EH (cell line): ENCODE measurements around the gene GLE1.

ENCODE experiments used
- DNase-seq: peaks from one replicate; pipeline ENCODE4 v3.0.0-alpha.2; 2015; ENCODE audit warnings: low read depth

GLE1 gene, protein sequence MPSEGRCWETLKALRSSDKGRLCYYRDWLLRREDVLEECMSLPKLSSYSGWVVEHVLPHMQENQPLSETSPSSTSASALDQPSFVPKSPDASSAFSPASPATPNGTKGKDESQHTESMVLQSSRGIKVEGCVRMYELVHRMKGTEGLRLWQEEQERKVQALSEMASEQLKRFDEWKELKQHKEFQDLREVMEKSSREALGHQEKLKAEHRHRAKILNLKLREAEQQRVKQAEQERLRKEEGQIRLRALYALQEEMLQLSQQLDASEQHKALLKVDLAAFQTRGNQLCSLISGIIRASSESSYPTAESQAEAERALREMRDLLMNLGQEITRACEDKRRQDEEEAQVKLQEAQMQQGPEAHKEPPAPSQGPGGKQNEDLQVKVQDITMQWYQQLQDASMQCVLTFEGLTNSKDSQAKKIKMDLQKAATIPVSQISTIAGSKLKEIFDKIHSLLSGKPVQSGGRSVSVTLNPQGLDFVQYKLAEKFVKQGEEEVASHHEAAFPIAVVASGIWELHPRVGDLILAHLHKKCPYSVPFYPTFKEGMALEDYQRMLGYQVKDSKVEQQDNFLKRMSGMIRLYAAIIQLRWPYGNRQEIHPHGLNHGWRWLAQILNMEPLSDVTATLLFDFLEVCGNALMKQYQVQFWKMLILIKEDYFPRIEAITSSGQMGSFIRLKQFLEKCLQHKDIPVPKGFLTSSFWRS

DNA sequence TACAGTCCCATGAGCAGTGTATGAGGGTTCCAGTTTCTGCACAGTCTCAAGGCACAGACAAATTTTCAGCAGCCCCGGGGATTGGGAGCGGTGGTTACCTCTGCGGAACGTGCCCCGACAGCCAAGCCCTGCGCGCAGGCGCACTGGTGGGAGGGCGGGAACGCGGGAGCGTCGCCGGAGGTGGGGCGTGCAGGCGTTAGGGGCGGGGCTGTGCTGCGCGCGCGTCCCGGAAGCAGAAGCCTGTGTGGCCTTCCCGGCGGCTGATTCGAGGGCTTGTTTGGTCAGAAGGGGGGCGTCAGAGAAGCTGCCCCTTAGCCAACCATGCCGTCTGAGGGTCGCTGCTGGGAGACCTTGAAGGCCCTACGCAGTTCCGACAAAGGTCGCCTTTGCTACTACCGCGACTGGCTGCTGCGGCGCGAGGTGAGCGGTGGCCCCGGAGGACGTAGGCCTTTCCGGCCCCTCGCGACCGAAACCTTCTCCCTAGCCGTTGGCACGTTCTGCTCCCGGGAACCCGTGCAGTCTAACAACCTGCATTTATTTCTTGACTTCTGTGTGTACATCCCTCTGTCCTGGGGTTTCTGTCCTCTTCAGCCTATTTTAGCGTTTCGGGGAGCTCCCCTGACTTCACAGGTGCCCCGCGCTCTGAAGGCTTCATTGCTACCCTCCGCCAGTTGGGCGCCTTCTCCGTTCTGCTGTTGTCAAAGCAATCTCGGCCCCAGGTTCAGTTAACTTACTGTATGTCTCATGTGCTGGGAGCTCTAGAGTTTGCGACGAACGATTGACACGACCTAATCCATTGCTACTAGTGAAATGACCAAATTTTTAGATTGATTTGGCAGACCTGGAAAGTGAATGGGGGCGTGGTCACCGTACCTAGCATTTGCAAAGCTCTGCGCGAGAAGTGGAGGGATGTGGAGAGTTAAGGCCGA, at the start of gene GLE1:
Gene GLE1, plus strand, starts transcription at position 235 of the 929 bp plus-strand sequence. Its CDS starts 87 bp downstream, at position 322.
- peak; percentile 91 for DNase-seq

DNA sequence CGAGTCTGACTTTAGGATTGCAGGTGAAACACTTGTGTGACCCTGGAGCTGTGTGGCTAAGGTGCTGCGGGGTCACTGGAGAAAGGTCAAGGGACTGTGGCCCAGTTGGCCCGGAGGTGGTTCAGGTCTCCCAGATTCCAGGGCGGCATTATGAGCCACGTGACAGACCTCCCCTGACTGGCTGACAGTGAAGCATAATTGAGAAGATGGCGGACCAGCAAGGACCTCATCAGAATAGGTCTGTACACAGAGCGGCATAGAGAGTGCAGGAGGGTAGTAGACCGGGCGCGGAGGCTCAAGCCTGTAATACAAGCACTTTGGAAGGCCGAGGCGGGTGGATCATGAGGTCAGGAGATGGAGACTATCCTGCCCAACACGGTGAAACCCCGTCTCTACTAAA, 49.5 kb upstream of the GLE1 start:
- no peak for DNase-seq

DNA sequence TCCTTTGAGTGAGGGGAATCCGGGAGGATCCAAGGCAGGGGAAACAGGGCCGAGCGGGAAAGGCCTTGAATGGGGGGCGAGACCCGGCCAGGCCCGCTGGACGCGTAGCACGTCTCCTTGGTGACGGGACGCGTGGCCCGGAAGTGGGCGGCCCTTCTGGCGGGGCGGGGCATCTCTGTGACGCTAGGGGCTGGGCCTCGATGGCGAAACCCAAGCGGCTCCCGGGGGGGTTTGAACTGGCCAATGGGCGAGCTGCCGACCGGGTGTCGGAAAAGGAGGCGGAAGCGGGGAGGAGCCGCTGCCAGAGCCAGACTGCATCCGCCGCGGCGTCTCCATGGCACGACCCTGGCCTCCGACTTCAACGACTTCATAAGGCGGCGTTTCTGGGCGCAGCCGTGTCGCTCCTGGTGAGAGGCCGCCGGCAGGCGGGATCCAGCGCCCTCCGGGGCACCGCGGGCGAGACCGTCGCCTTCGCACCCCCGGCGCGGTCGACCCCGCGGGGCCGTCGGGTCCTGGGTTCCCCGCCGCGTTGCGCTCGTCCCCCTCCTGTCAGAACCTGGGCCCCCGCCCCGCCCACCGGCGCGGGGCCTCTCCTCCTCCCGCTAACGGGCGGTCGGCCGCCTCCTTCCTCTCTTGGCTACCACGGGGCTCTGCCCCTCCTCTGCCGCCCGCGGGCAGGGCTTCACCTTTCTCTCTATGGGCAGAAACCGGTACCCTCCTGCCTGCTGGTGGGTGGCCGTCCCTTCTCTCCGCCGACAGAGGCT, 48.5 kb upstream of the GLE1 start, which contains the start of gene ODF2:
Gene ODF2, plus strand, starts transcription at position 158 of the 764 bp plus-strand sequence. Its CDS starts 86 bp downstream, at position 244.
- peak; percentile 96 for DNase-seq

DNA sequence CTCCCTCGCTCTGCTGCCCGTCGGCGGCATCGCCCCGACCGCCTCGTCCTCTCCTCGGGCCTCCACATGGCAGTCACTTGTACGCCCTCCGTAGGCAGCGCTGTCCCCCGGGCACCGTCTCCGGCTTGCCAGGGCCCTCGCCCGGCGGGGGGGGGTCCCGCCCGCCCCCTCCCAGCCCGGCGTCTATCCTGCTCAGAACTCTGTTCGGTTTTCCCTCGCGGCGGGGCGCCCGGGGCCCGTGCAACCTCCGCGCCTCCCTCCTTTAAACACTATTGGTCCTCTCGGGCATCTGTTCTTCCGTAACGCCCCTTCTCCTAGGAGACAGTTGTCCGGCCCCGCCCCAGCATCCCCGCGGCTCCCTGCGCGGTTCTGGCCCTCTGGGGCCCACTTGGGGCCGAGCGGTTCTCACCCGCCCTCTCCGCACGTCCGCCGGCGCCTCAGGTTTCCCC, 47.9 kb upstream of the GLE1 start:
- peak; percentile 84 for DNase-seq

DNA sequence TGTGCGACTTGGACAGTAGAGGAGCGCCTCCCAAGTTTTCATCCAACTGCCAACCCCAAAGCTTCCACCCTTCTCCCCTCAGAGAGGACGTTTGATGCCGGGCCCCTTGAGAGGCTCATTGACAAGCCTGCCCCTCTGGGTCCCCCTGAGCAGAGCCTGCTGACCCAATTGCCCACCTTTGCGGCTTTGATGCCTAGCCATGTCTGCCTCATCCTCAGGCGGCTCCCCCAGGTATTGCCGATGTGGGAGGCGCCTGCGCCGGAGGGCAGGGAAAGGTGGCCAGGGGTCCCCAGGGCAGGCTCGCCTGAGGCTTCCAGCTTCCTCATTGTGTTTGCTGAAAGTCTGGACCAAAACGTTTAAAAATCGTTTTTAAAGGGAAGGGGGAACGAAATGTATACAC, 47.3 kb upstream of the GLE1 start:
- DNase-seq: no peak

DNA sequence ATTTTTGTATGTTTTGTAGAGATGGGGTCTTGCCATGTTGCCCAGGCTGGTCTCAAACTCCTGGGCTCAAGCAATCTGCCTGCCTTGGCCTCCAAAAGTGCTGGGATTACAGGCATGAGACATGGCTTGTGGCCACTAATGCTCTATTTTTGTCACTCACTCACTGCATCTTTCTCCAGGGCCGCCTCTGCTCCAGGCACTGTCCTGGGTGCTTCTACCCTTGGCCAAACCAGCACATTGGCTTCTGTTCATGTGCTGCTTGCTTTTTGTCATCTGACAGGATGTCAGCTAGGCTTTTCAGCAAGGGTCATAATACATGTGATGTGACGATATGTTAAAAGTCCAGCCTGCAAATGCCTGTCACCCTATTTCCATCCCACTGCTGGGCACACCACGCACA, 45.5 kb upstream of the GLE1 start:
- DNase-seq: no peak

DNA sequence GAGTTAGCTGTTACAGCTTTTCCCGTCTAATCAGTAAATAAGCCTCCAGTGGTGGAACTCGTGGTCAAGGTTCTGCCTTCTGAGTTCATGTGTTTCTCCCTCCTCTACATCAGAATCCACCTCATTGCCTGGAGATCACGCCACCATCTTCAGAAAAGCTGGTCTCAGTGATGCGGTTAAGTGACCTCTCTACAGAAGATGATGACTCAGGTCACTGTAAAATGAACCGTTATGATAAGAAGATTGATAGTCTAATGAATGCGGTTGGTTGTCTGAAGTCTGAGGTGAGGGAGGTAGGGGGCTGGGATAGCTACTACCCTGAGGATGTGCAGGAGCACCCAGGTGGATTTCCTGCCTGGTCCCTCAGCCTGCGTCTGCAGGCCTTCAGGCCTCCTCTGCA, 35.4 kb upstream of the GLE1 start:
- DNase-seq: no peak

DNA sequence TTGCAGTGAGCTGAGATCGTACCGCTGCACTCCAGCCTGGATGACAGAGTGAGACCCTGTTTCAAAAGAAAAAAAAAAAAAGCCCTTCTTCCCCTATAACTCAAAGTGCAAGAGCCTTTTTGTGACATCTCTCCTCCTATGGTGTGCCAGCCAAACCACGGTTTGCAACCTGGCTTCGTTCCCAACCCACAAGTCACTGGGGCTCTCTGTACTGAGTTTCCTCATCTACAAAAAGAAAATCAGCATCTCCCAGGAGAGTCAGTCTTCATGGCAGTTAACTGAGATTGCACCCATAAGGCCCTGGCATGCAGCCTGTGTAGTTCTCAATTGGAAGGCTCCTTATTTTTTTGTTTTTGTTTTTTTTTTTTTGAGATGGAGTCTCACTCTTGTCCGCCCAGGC, 34.0 kb upstream of the GLE1 start:
- DNase-seq: peak; percentile 69

DNA sequence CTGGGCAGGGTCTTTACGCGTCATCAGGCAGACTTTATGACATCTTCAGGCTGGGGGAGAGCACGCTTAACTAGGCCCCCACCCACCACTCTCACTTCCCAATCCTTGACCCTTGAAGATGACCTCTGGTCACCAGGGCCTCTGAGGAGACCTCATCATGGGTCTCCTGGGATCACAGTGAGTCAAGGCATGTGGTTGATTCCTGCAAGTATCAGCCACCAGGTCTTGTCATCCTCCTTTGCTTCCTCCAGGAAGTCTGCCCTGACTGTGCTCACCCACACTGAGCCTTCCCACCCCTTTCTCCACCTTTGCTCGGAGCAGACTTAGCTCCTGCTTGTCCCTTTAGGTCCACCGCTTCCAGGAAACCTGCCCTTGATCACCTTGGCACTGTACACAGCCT, 31.4 kb upstream of the GLE1 start:
- no peak for DNase-seq

DNA sequence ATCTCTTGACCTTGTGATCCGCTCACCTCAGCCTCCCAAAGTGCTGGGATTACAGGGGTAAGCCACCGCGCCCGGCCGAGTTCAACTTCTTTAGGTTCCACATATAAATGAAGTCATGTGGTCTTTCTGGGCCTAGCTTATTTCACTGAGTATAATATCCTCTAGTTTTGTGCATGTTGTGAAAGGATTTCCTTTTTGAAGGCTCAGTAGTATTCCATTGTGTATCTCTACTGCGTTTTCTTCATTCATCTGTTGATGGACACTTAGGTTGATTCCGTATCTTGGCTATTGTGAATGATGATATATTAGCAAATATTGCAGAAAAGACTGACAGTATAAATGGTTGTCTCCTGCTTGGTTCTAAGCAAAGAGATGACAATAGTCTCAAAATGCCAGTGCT, 28.7 kb upstream of the GLE1 start:
- no peak for DNase-seq

DNA sequence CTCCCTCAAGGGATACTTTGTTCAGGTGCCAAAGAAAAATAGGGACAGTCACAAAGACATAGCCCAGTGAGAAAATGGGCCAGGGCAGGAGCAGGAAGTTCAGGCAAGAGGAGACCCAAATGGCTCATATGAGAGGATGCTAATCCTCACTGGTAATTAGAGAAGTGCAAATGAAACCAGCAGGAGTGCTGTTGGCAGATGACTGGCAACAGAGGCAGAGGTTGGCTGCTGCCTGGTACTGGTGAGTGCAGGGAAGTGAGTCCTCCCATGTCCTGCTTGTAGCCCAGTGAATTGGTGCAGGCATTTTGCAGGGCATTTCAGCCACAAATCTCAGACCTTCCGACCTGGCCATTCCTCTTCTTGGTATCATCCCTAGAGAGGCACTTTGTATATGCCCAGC, 25.3 kb upstream of the GLE1 start:
- no peak for DNase-seq

DNA sequence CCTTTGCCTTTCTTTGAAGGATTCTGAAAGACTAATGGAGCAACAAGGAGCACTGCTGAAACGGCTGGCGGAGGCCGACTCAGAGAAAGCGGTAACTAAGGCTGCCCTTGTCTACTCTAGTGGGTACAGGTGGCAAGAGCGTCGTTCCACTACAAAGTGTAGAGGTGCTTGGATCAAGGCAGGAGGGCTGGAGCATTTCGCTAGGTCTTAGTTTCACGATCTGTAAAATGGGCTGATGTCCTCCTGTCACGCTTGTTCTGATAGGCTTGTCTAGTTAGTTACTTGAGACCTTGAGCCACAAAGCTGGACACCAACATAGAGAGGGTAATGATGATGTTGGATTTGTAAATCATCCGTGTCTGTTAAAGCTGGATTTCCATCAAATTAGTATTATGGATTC, 23.0 kb upstream of the GLE1 start:
- no peak for DNase-seq

DNA sequence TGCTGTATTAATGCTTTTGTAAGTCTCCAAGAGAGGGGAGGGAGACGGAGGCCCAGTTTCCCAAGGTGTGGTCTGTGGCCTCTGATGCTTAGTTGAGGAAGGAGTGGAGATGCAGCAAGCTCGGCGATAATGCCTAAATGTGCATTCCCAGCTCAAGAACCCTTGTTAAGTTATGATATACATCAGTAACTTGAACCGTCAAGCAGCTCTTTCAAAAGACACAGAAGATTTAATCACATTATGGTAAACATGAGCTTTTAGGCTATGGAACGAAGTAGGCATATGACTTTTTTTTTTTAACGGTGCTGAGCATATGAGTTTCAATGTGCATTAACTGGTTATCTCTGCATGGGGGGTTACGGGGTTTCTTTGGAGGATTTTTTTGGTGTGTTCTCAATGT, 22.3 kb upstream of the GLE1 start:
- DNase-seq: no peak

DNA sequence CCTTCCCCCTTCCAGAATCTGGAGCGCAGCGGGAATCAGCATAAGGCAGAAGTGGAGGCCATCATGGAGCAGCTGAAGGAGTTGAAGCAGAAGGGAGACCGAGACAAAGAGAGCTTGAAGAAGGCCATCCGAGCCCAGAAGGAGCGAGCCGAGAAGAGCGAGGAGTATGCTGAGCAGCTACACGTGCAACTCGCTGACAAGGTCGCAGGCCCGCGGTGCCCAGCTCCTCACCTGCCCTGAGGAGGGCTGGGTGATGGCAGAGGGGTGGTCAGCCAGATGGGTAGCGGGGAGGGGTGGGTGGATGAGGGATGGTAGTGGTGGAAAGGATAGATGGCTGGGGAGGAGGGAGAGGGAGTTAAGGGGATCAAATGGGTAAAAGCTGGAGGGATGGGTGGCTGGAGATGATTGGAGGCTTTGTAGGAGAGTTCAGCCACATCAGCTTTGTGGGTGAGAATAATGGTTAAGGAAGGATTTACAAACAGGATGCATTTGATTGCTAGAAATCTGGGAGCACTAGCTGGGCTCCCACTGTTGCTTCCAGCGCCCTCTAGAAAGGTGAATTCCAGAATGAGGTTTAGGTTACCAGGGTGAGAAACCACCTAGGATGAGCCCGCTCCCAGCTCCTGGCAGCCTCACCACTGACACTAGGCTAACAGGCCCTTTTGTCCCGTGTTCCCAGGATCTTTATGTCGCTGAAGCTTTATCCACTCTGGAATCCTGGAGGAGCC, 19.7 kb upstream of the GLE1 start:
- DNase-seq: no peak

DNA sequence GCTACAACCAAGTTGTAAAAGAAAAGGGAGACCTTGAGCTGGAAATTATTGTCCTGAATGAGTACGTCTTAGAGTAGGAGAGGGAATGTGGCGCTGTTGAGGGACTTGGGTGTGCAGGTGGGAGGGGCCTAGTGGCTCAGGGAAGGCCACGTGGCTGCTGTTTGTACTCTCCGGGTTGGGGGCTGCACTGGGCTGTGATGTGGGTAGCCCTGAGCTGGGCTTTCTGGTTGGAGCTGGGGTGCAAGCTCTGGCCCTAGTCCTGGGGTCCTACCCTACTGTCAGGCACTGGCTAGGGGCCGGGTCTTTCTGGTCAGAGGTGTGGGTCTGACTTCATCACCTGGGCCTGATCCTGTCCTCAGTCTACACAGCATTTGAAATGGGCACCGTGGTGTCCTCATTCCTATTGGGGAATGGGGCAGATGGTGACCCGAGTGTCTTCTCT, 19.1 kb upstream of the GLE1 start:
- no peak for DNase-seq

DNA sequence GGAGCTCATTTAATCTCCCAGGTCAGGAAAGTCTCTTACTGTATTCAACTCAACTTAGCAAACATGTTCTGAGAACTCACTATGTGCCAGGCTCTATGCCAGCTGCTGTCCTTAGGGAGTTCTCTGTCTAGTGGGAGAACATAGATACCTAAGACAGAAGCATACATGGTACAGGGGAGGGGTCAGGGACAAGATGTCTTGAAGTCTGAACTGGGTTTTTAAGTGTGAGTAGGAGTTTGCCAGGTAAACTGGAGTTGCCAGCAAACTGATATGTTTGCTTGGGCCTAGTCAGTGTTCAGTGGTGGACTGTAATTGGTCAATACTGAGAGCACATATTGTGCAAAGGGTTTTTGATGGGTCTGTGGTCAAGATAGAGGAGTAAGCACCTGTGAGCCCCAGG, 18.3 kb upstream of the GLE1 start:
- no peak for DNase-seq

DNA sequence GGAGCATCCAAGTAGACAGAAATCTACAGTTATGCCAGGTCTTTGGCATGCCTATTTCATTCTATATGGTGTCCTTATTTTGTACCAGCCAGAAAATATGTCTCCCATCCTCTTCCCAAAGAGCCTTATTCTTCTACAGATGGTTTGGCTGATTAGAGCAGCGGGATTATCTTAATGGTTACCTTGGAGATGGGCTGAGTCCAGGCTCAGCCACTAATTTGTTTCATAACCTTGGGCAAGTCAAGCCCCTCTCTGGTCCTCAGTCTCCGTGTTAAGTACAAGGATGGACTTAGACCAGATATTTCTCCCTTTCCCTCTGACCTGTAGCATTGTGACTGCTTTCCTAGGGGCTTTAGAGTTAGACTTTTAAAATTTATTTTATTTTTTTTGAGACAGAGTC, 11.1 kb upstream of the GLE1 start:
- DNase-seq: no peak

DNA sequence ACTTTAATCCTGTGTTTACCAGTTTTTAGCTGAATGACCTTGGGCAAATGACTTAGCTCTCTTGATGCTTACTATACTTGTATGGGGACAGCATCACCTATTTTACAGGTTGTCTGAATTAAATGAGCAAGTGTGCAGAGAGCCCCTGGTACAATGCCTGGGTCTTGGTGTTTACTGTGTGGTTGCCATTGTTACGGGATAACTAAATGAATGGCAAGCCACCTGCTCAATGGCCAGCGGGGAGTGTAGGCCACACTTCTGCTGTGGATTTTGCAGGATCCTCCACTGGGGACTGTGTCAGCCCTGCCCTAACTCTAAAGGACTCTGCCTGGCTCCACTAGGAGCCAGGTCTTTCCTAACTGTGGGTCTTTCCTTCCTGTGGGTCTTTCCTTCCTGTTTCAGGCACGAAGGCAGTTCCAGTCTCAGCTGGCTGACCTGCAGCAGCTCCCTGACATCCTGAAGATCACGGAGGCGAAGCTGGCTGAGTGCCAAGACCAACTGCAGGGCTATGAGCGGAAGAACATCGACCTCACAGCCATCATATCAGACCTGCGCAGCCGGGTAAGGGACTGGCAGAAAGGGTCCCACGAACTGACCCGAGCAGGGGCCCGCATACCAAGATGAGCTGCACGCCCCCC, 10.3 kb upstream of the GLE1 start:
- no peak for DNase-seq

DNA sequence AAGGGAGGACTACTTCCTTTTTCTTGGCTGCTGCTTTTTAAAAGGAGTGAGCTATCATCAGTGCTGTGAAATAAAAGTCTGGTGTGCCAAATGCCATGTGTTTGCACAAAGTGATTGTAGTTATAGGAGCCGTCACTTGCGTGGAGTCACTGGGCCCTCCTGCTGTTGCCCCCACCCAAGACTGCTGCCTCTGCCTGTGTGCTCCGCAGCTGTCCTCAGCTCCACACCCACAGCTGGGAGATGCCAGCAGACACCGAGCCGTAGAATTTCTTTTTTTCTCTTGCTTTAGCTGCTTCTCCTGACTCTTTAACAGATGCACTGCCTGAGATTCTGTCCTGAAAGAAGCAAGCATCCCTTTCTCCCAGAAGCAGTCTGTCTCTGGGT, 9.8 kb upstream of the GLE1 start:
- no peak for DNase-seq

DNA sequence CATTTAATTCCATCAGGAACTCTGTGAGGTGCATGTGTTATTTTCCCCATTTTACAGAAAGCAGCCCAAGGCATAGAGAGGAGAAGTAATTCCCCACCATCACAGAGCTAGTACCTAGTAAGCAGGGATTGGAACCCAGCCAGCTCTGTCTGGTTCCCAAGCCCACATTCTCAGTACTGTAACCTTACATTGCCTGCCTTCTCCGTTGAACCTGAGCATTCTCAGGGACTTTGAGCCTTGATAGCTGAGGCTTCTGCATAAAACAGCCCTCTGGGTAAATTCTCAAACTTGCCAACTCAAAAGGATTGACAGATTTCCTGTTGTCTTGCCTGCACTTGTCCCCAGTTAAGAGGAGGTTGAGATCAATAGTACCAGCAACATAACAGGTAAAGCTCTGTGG, 9.2 kb upstream of the GLE1 start:
- no peak for DNase-seq
